Sigmoid colon (tissue), 7 donors: ENCODE measurements around the gene FAM83E. TPM values are rescaled to one million over a fixed set of nuclear protein-coding genes. Genes with fewer than 3 reads are reported as not detected.
A peak's percentile ranks its signal among the peaks of the same experiment; 100 is the strongest.

Experiments
- DNase-seq: peaks from one replicate; pipeline ENCODE4 v3.0.0-alpha.2; 2019
- H3K27ac ChIP-seq, 4 donors: fragments of 200-600 bp; sonication (generic); one replicate each; pipeline ENCODE4 v1.5.1; 2016 to 2019; ENCODE audit warnings: mild to moderate bottlenecking in 1 of 4
- H3K27me3 ChIP-seq, 3 donors: fragments of 200-600 bp; sonication (generic); one replicate each; pipeline ENCODE4 v1.5.1; 2019; ENCODE audit warnings: mild to moderate bottlenecking in 1 of 3
- H3K36me3 ChIP-seq, 4 donors: fragments of 200-600 bp; sonication (generic); one replicate each; pipeline ENCODE4 v1.5.1; 2016 to 2019
- H3K4me1 ChIP-seq, 4 donors: fragments of 200-600 bp; sonication (generic); one replicate each; pipeline ENCODE4 v1.5.1; 2017 to 2019
- H3K4me3 ChIP-seq, 4 donors: fragments of 200-600 bp; sonication (generic); one replicate each; pipeline ENCODE4 v1.5.1; 2017 to 2019; ENCODE audit warnings: mild to moderate bottlenecking in 2 of 4, moderate library complexity in 1 of 4
- H3K9me3 ChIP-seq, 4 donors: fragments of 200-600 bp in 3 of 4; sonication (generic) in 3 of 4; one replicate each; pipeline versions ENCODE4 v1.5.1 to v1.6.1; 2013 to 2019
- CTCF ChIP-seq, 4 experiments: fragments of 450-650 bp in 3 of 4; fragments of 200-600 bp in 1 of 4; IDR thresholded peaks; one replicate each; pipeline ENCODE4 v1.5.1; 2016 to 2019; ENCODE audit warnings: antibody characterized with exemption in 4 of 4, mild to moderate bottlenecking in 3 of 4, moderate library complexity in 2 of 4
- EP300 ChIP-seq, 4 donors: sonication (generic); formaldehyde crosslinking; IDR thresholded peaks; one replicate each; pipeline ENCODE4 v1.6.1; 2017; ENCODE audit warnings: antibody characterized with exemption in 4 of 4
- POLR2A ChIP-seq, 2 donors: fragments of 450-650 bp; IDR thresholded peaks; one replicate each; pipeline ENCODE4 v1.6.1; 2016; ENCODE audit warnings: antibody characterized with exemption in 2 of 2, mild to moderate bottlenecking in 2 of 2, moderate library complexity in 2 of 2
- POLR2AphosphoS5 ChIP-seq, 4 donors: sonication (generic); formaldehyde crosslinking; IDR thresholded peaks; one replicate each; pipeline ENCODE4 v1.6.1; 2017; ENCODE audit warnings: antibody characterized with exemption in 4 of 4
- WGBS, 2 donors: extraction: QIAGEN DNeasy Blood & Tissue Kit; methylation state at CpG; one replicate each; pipeline ENCODE4 v1.1.7; 2013; 5-methylcytosine and 5-hydroxymethylcytosine counted together
- intact Hi-C: fragments of 100-400 bp; cut with DNase I; formaldehyde crosslinking; loops from one replicate; pipeline ENCODE4 v1.15.1; 2023
- polyA plus RNA-seq, 3 donors: library from polyadenylated mRNA; stranded (reverse); fragments of 200-250 nt; gene quantifications; one replicate each; pipeline ENCODE4 v1.2.3, GENCODE V29; 2013
- total RNA-seq, 4 donors: library from RNA; depleted of rRNA; stranded (reverse); fragments of >200 nt; gene quantifications; one replicate each; pipeline ENCODE4 v1.1.0, GENCODE V29; 2016
- donor health status: healthy with polysubstance abuse.
- donor health status: Bipolar disorder and iron deficiency.
- donor health status: healthy.

Gene FAM83E
- total and polyA plus RNA-seq, 7 donors: 109 to 168 (median 125) TPM; not detected in 4

- peaks cover 0 to 7% (median 6%) of the 10 kb centered on the region in 4 donors for H3K4me1 ChIP-seq
- H3K36me3 ChIP-seq: no peaks in the 10 kb centered on the region
- 78 to 92% methylated on average over 12 of the region's 12 CpGs for WGBS, 2 donors
- H3K9me3 ChIP-seq: no peaks in the 10 kb centered on the region
- intact Hi-C loops: no loop called here
- H3K27me3 ChIP-seq: no peaks in the 10 kb centered on the region
- DNase-seq: no peak
- TF ChIP-seq POLR2A (IDR thresholded peaks at IDR 0.05) (no peak), CTCF (IDR thresholded peaks at IDR 0.05) (no peak), POLR2AphosphoS5 (IDR thresholded peaks at IDR 0.05) (no peak), EP300 (IDR thresholded peaks at IDR 0.05) (no peak)
- no peak overlapping the region for H3K27ac ChIP-seq
- H3K4me3 ChIP-seq: no peak overlapping the region
Measured at GRCh38 chr19:48573163-48573505, 41.7 kb downstream of the FAM83E start.

DNA sequence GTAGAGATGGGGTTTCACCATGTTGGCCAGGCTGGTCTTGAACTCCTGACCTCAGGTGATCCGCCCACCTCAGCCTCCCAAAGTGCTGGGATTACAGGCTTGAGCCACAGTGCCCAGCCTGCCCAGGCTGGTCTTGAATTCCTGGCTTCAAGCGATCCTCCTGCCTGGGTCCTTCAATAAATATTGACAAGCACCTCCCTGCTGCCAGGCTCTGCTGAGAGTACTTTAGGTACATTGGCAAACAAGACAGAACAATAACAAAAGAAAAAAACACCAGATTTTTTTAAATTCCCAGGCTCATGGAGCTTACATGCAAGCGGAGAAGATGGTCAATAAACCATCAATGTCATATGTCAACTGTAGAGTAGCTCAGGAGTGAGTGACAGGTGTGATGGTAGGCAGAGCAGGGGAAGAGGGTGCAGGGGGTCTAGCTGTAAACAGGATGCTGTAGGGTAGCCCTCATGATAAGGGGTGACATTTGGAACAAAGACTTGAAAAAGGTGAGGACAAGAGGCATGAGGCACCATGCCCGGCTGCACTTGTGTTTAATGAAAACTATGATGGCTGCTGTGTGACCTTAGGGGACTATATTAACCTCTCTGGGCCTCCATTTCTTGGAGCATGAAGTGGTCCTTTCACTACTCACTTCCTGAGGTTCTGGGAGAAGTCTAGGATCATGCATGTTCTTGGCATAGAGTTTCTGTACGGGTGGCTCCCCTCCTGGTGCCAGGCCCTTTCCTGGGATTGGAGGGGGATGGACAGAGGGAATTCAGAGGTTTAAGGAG is 43.3 kb downstream of the FAM83E start:
- DNase-seq: no peak

GRCh38 chr19:48569814-48570213 is 45.1 kb downstream of the FAM83E start:
- no peaks in the 10 kb centered on the region for H3K9me3 ChIP-seq
- TF ChIP-seq POLR2AphosphoS5 (IDR thresholded peaks at IDR 0.05) (no peak), POLR2A (IDR thresholded peaks at IDR 0.05) (no peak), EP300 (IDR thresholded peaks at IDR 0.05) (no peak), CTCF (IDR thresholded peaks at IDR 0.05) (no peak)
- no peak overlapping the region for H3K4me3 ChIP-seq
- no peaks in the 10 kb centered on the region for H3K36me3 ChIP-seq
- WGBS, 2 donors: 49 to 66% methylated on average over 11 of the region's 11 CpGs
- intact Hi-C loops: loop anchor here (5.0 kb wide), 2 partner anchors 58 to 78 kb away; partner anchors contain the start of gene LMTK3
- H3K27me3 ChIP-seq: no peaks in the 10 kb centered on the region
- no peak for DNase-seq
- H3K27ac ChIP-seq: no peak overlapping the region
- H3K4me1 ChIP-seq: peaks cover 0 to 16% (median 13%) of the 10 kb centered on the region in 4 donors

More for the DNA sequence above, 43.3 kb downstream of the FAM83E start:
- Histone ChIP-seq H3K36me3 (no peaks in the 10 kb centered on the region), H3K27ac (no peak overlapping the region), H3K9me3 (no peaks in the 10 kb centered on the region), H3K4me3 (no peak overlapping the region), H3K4me1 (peaks cover 0 to 16% (median 13%) of the 10 kb centered on the region in 4 donors), H3K27me3 (no peaks in the 10 kb centered on the region)
- TF ChIP-seq POLR2AphosphoS5 (IDR thresholded peaks at IDR 0.05) (no peak), CTCF (IDR thresholded peaks at IDR 0.05) (no peak), POLR2A (IDR thresholded peaks at IDR 0.05) (no peak), EP300 (IDR thresholded peaks at IDR 0.05) (no peak)
- intact Hi-C loops: no loop called here
- WGBS, 2 donors: 42 to 59% methylated on average over 5 of the region's 5 CpGs

DNA sequence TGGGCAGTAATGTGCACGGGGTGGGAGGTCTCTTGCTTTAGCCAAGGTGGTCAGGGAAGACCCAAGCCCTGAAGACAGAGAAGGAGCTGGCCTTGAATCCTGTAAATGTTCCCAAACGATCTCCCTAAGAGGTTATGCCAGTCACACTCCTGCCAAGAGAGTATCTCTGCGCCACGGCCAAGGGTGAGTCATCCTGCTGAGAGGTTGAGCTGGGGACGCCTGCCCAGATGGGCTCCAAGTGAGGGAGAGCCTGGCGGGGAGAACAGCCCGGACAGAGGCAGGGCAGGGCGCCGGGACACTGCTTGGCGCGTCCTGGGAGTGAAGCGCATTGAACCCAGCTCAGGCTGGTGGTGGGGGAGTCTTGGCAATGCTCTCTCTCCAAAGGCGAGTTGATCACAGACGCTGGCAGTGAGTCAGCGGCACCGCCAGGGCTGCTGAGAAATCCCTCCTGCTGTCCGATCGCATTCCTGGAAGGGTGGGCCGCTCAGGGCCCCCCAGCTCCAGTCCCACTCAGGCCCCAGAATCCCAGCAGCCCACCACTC is 46.5 kb downstream of the FAM83E start:
- Histone ChIP-seq H3K9me3 (no peaks in the 10 kb centered on the region), H3K36me3 (no peaks in the 10 kb centered on the region), H3K27me3 (no peaks in the 10 kb centered on the region), H3K4me1 (peaks cover 0 to 16% (median 13%) of the 10 kb centered on the region in 4 donors), H3K27ac (peak overlapping the region; percentile 74 to 86 (median 80)), H3K4me3 (no peak overlapping the region)
- peak; percentile 95 for DNase-seq
- TF ChIP-seq POLR2A (IDR thresholded peaks at IDR 0.05): no peak
- TF ChIP-seq CTCF (IDR thresholded peaks at IDR 0.05): no peak
- TF ChIP-seq POLR2AphosphoS5 (IDR thresholded peaks at IDR 0.05): peak in 3 of 4 donors; percentile 57 to 64 (median 60)
- TF ChIP-seq EP300 (IDR thresholded peaks at IDR 0.05): no peak
- WGBS, 2 donors: 10 to 16% methylated on average over 19 of the region's 19 CpGs
- intact Hi-C loops: loop anchor here (5.0 kb wide), 2 partner anchors 56 to 76 kb away; partner anchors contain the start of gene LMTK3
